BLaER1 treated with 17β-estradiol and CSF1 and Interleukin-3, amounts not matched to agents 10 nM and 100 nM (cell line): ENCODE measurements around the gene CCIN.
"Not testable (repeated sequence)": the region's sequence is repeated elsewhere in the genome, so short reads cannot be mapped to it uniquely, and the experiment has no call there.

ENCODE experiments used
- H3K27ac ChIP-seq, 11 experiments: shearing (Covaris generic); formaldehyde crosslinking; 2 replicates each; pipeline ENCODE4 v1.8.1; 2022
- H3K27me3 ChIP-seq, 11 experiments: shearing (Covaris generic); formaldehyde crosslinking; 2 replicates each; pipeline ENCODE4 v1.8.1; 2022
- H3K36me3 ChIP-seq, 11 experiments: shearing (Covaris generic); formaldehyde crosslinking; 2 replicates each; pipeline ENCODE4 v1.8.1; 2022
- H3K4me1 ChIP-seq, 10 experiments: shearing (Covaris generic); formaldehyde crosslinking; 2 replicates each; pipeline ENCODE4 v1.8.1; 2022
- H3K4me2 ChIP-seq, 11 experiments: shearing (Covaris generic); formaldehyde crosslinking; 2 replicates each; pipeline ENCODE4 v1.8.1; 2022
- H3K4me3 ChIP-seq, 10 experiments: shearing (Covaris generic); formaldehyde crosslinking; 2 replicates each; pipeline ENCODE4 v1.8.1; 2022
- H3K9ac ChIP-seq, 11 experiments: shearing (Covaris generic); formaldehyde crosslinking; 2 replicates each; pipeline ENCODE4 v1.8.1; 2022
- H3K9me3 ChIP-seq, 11 experiments: shearing (Covaris generic); formaldehyde crosslinking; replicated peaks in 1 of 11; 2 replicates each; pipeline ENCODE4 v1.8.1; 2022
- H4K20me1 ChIP-seq, 11 experiments: shearing (Covaris generic); formaldehyde crosslinking; 2 replicates each; pipeline ENCODE4 v1.8.1; 2022
- Cebpa-rat ChIP-seq, 11 experiments: shearing (Covaris generic); IDR thresholded peaks; 2 replicates each; pipeline ENCODE4 v1.8.1; 2022

CCIN gene

DNA sequence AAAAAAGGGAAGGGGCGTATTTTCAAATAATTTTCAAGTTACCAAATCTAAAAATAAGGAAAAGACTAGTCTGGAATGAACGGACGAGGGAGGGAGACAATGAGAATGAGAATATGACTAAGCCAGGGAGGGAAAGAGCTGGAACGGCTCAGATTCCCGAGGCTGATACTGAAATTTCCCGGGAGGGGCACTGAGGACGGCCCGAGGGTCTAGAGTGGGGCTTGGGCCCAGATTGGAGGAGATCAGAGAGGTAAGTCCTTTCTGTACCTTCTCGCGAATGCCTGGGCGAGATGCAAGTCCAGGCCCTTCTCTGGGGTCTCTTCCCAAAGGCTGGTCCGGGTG lies 3.4 kb upstream of the CCIN start:
- Histone ChIP-seq H3K36me3 (peaks cover 0 to 15% (median 4%) of the 10 kb centered on the region in 11 experiments; a peak in 7 of 22 replicates), H3K4me1 (peaks cover 0 to 38% (median 16%) of the 10 kb centered on the region in 10 experiments; a peak in 16 of 20 replicates), H3K4me3 (no peak overlapping the region), H3K4me2 (peak overlapping the region in 4 of 11 experiments; percentile 22 to 93 (median 76); a peak in 4 of 22 replicates), H3K27me3 (no peaks in the 10 kb centered on the region), H4K20me1 (no peaks in the 10 kb centered on the region), H3K27ac (no peak overlapping the region), H3K9ac (no peak overlapping the region), H3K9me3 (no peaks in the 10 kb centered on the region)
- no peak for TF ChIP-seq Cebpa-rat (IDR thresholded peaks at IDR 0.05)

DNA sequence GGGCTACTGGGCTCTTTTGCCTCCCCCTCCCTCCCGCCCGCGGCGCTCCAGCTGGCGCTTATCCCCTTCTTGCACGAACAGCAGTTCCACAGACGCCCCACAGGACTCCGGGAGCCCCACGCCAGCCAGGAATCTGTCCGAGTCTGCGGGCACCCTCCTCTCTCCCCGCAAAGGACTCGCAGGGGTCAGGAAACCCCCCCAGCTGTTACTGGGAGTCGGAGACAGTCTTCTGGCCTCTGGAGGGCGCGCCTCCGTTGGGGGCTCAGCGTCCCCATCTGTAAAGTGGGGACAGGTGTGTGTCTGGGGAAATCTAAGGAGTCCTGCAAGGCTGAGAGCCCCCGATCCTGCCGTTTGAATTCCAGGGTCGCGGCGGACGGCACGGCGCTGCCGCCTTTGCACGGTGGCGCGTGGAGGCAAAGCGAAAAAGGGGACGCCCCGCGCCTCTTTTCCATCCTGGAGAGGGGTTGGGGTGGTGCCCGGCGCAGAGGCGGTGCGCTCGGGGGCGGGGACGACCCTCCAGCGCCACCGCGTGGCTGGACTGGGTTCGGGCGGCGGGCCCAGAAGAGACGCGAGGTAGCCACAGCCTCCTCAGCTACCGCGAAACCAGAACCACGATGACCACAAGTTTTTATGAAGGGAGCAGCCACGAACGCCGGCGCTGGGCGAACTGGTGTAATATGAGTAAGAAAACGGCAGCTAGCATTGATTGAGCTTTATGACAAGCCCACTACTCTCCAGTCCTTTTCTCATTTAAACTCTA lies 2.8 kb upstream of the CCIN start:
- Histone ChIP-seq H3K27ac (peak overlapping the region in 2 of 11 experiments; percentile 22 to 34; a peak in 1 of 22 replicates), H3K9me3 (no peaks in the 10 kb centered on the region), H3K4me2 (peak overlapping the region; percentile 61 to 93 (median 75)), H3K4me1 (peaks cover 0 to 38% (median 16%) of the 10 kb centered on the region in 10 experiments; a peak in 16 of 20 replicates), H3K27me3 (no peaks in the 10 kb centered on the region), H4K20me1 (no peaks in the 10 kb centered on the region), H3K4me3 (peak overlapping the region in 7 of 10 experiments; percentile 40 to 63 (median 48); a peak in 13 of 20 replicates), H3K9ac (peak overlapping the region in 6 of 11 experiments; percentile 20 to 53 (median 40); a peak in 6 of 22 replicates), H3K36me3 (peaks cover 0 to 14% (median 4%) of the 10 kb centered on the region in 11 experiments; a peak in 7 of 22 replicates)
- no peak for TF ChIP-seq Cebpa-rat (IDR thresholded peaks at IDR 0.05)

DNA sequence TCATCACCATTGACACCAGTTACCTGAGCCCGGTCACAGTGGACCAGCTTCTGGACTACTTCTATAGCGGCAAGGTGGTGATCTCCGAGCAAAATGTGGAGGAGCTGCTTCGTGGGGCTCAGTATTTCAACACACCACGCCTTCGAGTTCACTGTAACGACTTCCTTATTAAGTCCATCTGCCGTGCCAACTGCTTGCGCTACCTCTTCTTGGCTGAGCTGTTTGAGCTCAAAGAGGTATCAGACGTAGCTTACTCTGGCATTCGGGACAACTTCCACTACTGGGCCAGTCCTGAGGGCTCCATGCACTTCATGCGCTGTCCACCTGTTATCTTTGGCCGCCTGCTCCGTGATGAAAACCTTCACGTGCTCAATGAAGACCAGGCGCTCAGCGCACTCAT lies 520 bp downstream of the CCIN start:
- Histone ChIP-seq H3K4me1 (peaks cover 0 to 19% (median 4%) of the 10 kb centered on the region in 10 experiments; a peak in 8 of 20 replicates), H3K27ac (no peak overlapping the region), H3K27me3 (no peaks in the 10 kb centered on the region), H3K9me3 (no peaks in the 10 kb centered on the region), H3K36me3 (no peaks in the 10 kb centered on the region), H3K9ac (no peak overlapping the region), H3K4me3 (no peak overlapping the region), H3K4me2 (no peak overlapping the region), H4K20me1 (no peaks in the 10 kb centered on the region)
- TF ChIP-seq Cebpa-rat (IDR thresholded peaks at IDR 0.05): no peak

DNA sequence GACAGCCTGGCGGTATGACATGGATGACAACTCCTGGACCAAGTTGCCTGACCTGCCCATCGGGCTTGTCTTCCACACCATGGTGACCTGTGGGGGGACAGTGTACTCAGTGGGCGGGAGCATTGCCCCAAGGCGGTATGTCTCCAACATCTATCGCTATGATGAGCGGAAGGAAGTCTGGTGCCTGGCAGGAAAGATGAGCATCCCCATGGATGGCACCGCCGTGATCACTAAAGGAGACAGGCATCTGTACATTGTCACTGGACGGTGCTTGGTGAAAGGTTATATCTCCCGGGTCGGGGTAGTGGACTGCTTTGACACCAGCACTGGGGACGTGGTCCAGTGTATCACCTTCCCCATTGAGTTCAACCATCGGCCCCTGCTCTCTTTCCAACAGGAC lies 1.3 kb downstream of the CCIN start:
- H3K4me3 ChIP-seq: no peak overlapping the region
- H4K20me1 ChIP-seq: no peaks in the 10 kb centered on the region
- peaks cover 0 to 10% (median 1%) of the 10 kb centered on the region in 10 experiments; a peak in 7 of 20 replicates for H3K4me1 ChIP-seq
- no peaks in the 10 kb centered on the region for H3K36me3 ChIP-seq
- no peak overlapping the region for H3K27ac ChIP-seq
- no peaks in the 10 kb centered on the region for H3K9me3 ChIP-seq
- H3K27me3 ChIP-seq: no peaks in the 10 kb centered on the region
- H3K4me2 ChIP-seq: no peak overlapping the region
- H3K9ac ChIP-seq: no peak overlapping the region
- no peak for TF ChIP-seq Cebpa-rat (IDR thresholded peaks at IDR 0.05)

DNA sequence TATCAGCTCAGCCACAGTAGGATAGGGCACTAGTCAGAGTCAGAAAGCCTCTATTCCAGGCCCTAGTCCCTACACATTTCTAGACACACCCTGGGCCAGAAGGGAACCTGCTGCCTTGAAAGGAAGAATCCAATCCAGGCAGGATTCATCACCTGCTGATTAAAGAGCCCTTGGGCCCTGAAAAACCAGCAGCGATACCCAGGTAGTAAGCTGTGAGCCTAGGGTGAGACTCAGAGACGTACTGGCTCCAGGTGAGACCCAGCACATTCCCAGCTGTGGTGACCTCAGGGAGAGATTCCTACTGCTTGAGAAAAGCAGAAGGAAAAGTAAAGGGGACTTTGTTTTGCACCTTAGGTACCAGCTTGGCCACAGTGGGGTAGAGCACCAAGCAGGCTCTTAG lies 4.7 kb downstream of the CCIN start:
- H3K36me3 ChIP-seq: no peaks in the 10 kb centered on the region
- H3K27ac ChIP-seq: no peak overlapping the region
- H3K9me3 ChIP-seq: no peaks in the 10 kb centered on the region
- no peaks in the 10 kb centered on the region for H4K20me1 ChIP-seq
- no peak overlapping the region for H3K4me3 ChIP-seq
- H3K9ac ChIP-seq: no peak overlapping the region
- peaks cover 0 to 11% (median 8%) of the 10 kb centered on the region in 10 experiments; a peak in 13 of 20 replicates for H3K4me1 ChIP-seq
- H3K27me3 ChIP-seq: no peaks in the 10 kb centered on the region
- TF ChIP-seq Cebpa-rat (IDR thresholded peaks at IDR 0.05): no peak
- no peak overlapping the region for H3K4me2 ChIP-seq

DNA sequence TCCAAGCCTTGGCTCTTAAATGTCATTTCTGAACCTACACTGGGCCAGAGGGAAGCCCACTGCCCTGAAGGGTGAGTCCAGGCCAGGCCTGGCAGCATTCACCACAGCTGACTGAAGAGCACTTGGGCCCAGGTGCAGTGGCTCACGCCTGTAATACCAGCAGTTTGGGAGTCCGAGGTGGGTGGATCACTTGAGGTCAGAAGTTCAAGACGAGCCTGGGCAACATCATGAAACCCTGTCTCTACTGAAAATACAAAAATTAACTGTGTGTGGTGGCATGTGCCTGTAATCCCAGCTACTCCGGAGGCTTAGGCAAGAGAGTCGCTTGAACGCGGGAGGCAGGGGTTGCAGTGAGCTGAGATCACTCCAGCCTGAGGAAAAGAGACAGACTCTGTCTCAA lies 5.1 kb downstream of the CCIN start:
- H3K4me1 ChIP-seq: peaks cover 0 to 14% (median 11%) of the 10 kb centered on the region in 10 experiments; a peak in 13 of 20 replicates
- TF ChIP-seq Cebpa-rat (IDR thresholded peaks at IDR 0.05): no peak

DNA sequence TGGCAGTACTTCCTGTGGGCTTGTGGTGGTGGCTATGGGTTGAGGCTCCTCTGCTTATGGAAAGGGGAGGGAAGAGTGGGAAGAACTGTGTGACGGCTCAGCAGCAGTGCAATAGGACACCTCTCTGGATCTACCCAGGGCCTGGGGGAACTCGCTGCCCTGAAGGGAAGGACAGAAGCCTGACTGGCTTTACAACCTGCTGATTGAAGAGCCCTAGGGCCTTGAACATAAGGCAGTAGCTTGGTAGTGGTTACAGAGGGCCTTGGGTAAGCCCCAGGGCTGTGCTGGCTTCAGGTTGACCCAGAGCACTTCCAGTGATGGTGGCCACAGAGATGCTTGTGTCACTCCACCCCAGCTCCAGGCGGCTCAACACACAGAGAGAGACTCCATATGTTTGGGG lies 5.5 kb downstream of the CCIN start:
- H3K4me1 ChIP-seq: peaks cover 0 to 15% (median 11%) of the 10 kb centered on the region in 10 experiments; a peak in 13 of 20 replicates
- H3K36me3 ChIP-seq: no peaks in the 10 kb centered on the region
- H3K27me3 ChIP-seq: no peaks in the 10 kb centered on the region
- peaks cover 0 to 7% (median 5%) of the 10 kb centered on the region in 11 experiments; a peak in 11 of 22 replicates for H3K9me3 ChIP-seq
- H3K27ac ChIP-seq: no peak overlapping the region
- no peak overlapping the region for H3K4me2 ChIP-seq
- TF ChIP-seq Cebpa-rat (IDR thresholded peaks at IDR 0.05): no peak
- H4K20me1 ChIP-seq: no peaks in the 10 kb centered on the region
- no peak overlapping the region for H3K9ac ChIP-seq
- H3K4me3 ChIP-seq: no peak overlapping the region

More for the DNA sequence above, 5.1 kb downstream of the CCIN start:
- Histone ChIP-seq H3K27me3 (no peaks in the 10 kb centered on the region), H3K27ac (no peak overlapping the region), H3K4me3 (no peak overlapping the region), H3K4me2 (no peak overlapping the region), H3K36me3 (no peaks in the 10 kb centered on the region), H4K20me1 (no peaks in the 10 kb centered on the region), H3K9me3 (peaks cover 0 to 3% (median under 1%) of the 10 kb centered on the region in 11 experiments; a peak in 4 of 22 replicates), H3K9ac (no peak overlapping the region)

DNA sequence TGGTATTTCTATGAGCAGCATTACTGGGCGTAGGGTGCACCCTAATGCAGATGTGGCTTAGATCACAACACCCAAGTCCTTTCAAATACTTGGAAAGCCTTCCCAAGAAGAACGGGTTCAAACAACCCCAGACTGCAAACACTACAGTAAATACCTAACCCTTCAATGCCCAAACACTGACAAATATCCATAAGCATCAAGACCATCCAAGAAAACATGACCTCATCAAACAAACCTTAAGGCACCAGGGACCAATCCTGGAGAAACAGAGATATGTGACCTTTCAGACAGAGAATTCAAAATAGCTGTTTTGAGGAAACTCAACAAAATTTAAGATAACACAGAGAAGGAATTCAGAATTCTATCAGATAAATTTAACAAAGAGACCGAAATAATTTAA lies 6.0 kb downstream of the CCIN start:
- H3K9me3 ChIP-seq: peaks cover 3 to 12% (median 10%) of the 10 kb centered on the region in 11 experiments; a peak in 19 of 22 replicates
- not testable (repeated sequence) for H3K9ac ChIP-seq

DNA sequence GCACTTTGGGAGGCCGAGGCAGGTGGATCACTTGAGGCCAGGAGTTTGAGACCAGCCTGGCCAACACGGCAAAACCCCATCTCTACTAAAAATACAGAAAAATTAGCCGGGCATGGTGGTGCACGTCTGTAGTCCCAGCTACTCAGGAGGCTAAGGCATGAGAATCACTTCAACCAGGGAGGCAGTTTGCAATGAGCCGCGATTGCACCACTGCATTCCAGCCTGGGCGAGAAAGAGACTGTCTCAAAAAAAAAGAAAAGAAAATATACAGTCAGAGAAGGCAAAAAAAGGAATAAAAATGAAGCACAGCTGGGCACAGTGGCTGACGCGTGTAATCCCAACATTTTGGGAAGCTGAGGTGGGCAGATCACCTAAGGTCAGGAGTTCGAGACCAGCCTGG lies 7.3 kb downstream of the CCIN start:
- H3K9ac ChIP-seq: not testable (repeated sequence)

More for the DNA sequence above, 6.0 kb downstream of the CCIN start:
- H3K27ac ChIP-seq, H3K4me2 ChIP-seq, H3K36me3 ChIP-seq, H3K4me3 ChIP-seq, H3K27me3 ChIP-seq, H4K20me1 ChIP-seq: not testable (repeated sequence)
- peaks cover 0 to 15% (median 11%) of the 10 kb centered on the region in 10 experiments; a peak in 13 of 20 replicates for H3K4me1 ChIP-seq

More for the DNA sequence above, 7.3 kb downstream of the CCIN start:
- not testable (repeated sequence) for H3K36me3 ChIP-seq, H3K4me2 ChIP-seq, H3K27ac ChIP-seq, H3K4me3 ChIP-seq, H4K20me1 ChIP-seq, H3K27me3 ChIP-seq
- Histone ChIP-seq H3K9me3 (peaks cover 4 to 20% (median 16%) of the 10 kb centered on the region in 11 experiments; a peak in 19 of 22 replicates), H3K4me1 (peaks cover 2 to 15% (median 12%) of the 10 kb centered on the region in 10 experiments; a peak in 15 of 20 replicates)
